HepG2 (cell line): ENCODE measurements around the gene ART4. TPM values are rescaled to one million over a fixed set of nuclear protein-coding genes. Genes with fewer than 3 reads are reported as not detected.

ENCODE experiments used
- ATAC-seq: fragments of 200-7000 bp; cut with Tn5 transposase; 3 replicates; pipeline ENCODE4 v1.9.1; 2020; ENCODE audit warnings: mild to moderate bottlenecking, moderate library complexity
- BruUV-seq: library from RNA; stranded (reverse); fragments of 400-500 nt; replicated peaks from 2 replicates; lab custom pipeline; 2021; lab: Mats Ljungman, UMichigan
- CTCF ChIA-PET: fragments of 300-600 bp; formaldehyde crosslinking; extraction: SDS; loops from one replicate; lab custom pipeline; 2021; ENCODE audit warnings: low total read pairs, inconsistent platforms, low intra/inter-chr PET ratio; lab: Yijun Ruan, JAX
- POLR2A ChIA-PET: fragments of 350-600 bp; sonication (Branson Sonifier 250); formaldehyde crosslinking; loops from one replicate; lab custom pipeline; 2020; ENCODE audit warnings: antibody characterized with exemption, inconsistent platforms; lab: Yijun Ruan, JAX
- DNase-seq: peaks from one replicate; pipeline ENCODE4 v3.0.0-alpha.2; 2015; ENCODE audit warnings: low spot score
- FAIRE-seq: peaks from 3 replicates; lab custom pipeline; 2011; peaks lifted over from hg19 to GRCh38; lab: Jason Lieb, UNC
- H2AFZ ChIP-seq: one replicate; pipeline ENCODE4 v1.6.1; 2011; ENCODE audit warnings: low read length, inconsistent platforms
- H3K27ac ChIP-seq: fragments of 300-600 bp; 3 replicates; pipeline ENCODE4 v1.8.0; 2011; ENCODE audit warnings: mixed run types, mild to moderate bottlenecking, mixed read lengths, low read length, inconsistent platforms; ENCODE audit not compliant: insufficient read depth; ENCODE audit errors: extremely low read length
- H3K27me3 ChIP-seq, 2 experiments: fragments of 200-600 bp in 1 of 2; 2 replicates in 1 of 2; 3 replicates in 1 of 2; pipeline versions ENCODE4 v1.6.0 to v1.8.0; 2011; ENCODE audit warnings: low read length in 2 of 2, mild to moderate bottlenecking in 2 of 2, moderate library complexity in 2 of 2, inconsistent platforms in 1 of 2; ENCODE audit not compliant: insufficient read depth in 2 of 2, control insufficient read depth in 1 of 2
- H3K36me3 ChIP-seq, 2 experiments: fragments of 200-600 bp in 1 of 2; replicated peaks in 1 of 2; 2 replicates in 1 of 2; 3 replicates in 1 of 2; pipeline versions ENCODE4 v1.5.1 to v1.8.0; 2011; ENCODE audit warnings: low read length in 2 of 2, inconsistent platforms in 1 of 2; ENCODE audit not compliant: insufficient read depth in 2 of 2, control insufficient read depth in 1 of 2
- H3K4me1 ChIP-seq: 2 replicates; pipeline ENCODE4 v1.5.1; 2012; ENCODE audit warnings: low read length, inconsistent platforms; ENCODE audit not compliant: insufficient read depth
- H3K4me2 ChIP-seq: 2 replicates; pipeline ENCODE4 v1.6.0; 2011; ENCODE audit warnings: low read depth, low read length, inconsistent platforms
- H3K4me3 ChIP-seq, 3 experiments: fragments of 200-600 bp in 1 of 3; sonication (generic), shearing (Covaris generic) in 1 of 3; replicated peaks in 1 of 3; 2 replicates each; pipeline ENCODE4 v1.5.1; 2011 to 2016; ENCODE audit warnings: low read length in 3 of 3, inconsistent platforms in 2 of 3, low read depth in 2 of 3, mild to moderate bottlenecking in 2 of 3, control low read depth in 1 of 3, mixed read lengths in 1 of 3; ENCODE audit not compliant: insufficient read depth in 1 of 3
- H3K79me2 ChIP-seq: one replicate; pipeline ENCODE4 v1.6.1; 2011; ENCODE audit warnings: low read length, inconsistent platforms; ENCODE audit not compliant: insufficient read depth
- H3K9ac ChIP-seq: 2 replicates; pipeline ENCODE4 v1.6.0; 2011; ENCODE audit warnings: mild to moderate bottlenecking, low read depth, low read length, inconsistent platforms; ENCODE audit not compliant: insufficient read depth
- H3K9me3 ChIP-seq: 2 replicates; pipeline ENCODE4 v1.5.1; 2012; ENCODE audit warnings: mild to moderate bottlenecking, low read length
- H4K20me1 ChIP-seq: 2 replicates; pipeline ENCODE4 v1.6.0; 2011; ENCODE audit warnings: inconsistent platforms, mild to moderate bottlenecking, low read length, moderate library complexity; ENCODE audit not compliant: insufficient read depth
- CTCF ChIP-seq: sonication (generic); formaldehyde crosslinking; IDR thresholded peaks from 2 replicates; pipeline ENCODE4 v1.5.0; 2020; ENCODE audit warnings: mild to moderate bottlenecking, missing genetic modification reagents, moderate library complexity
- ESRRA ChIP-seq: sonication (generic); formaldehyde crosslinking; IDR thresholded peaks from 2 replicates; pipeline ENCODE4 v1.5.1; 2020; ENCODE audit warnings: mild to moderate bottlenecking, low read depth, missing genetic modification reagents
- SMC3 ChIP-seq: IDR thresholded peaks from 2 replicates; pipeline ENCODE4 v1.6.1; 2011; ENCODE audit warnings: low read length, improper control_type of control experiment
- STAG1 ChIP-seq: sonication (generic); formaldehyde crosslinking; IDR thresholded peaks from 2 replicates; pipeline ENCODE4 v1.4.0; 2020; ENCODE audit warnings: missing genetic modification reagents
- STAT6 ChIP-seq: sonication (generic); formaldehyde crosslinking; IDR thresholded peaks from 2 replicates; pipeline ENCODE4 v1.4.0; 2020; ENCODE audit warnings: missing genetic modification reagents, mild to moderate bottlenecking, borderline replicate concordance
- U2AF2 ChIP-seq: fragments of 200-400 bp; formaldehyde crosslinking; IDR thresholded peaks from 2 replicates; pipeline ENCODE4 v1.6.1; 2017; ENCODE audit warnings: low read depth, mild to moderate bottlenecking, low read length
- ZHX1 ChIP-seq: sonication (generic); formaldehyde crosslinking; IDR thresholded peaks from 2 replicates; pipeline ENCODE4 v1.8.1; 2022; ENCODE audit warnings: low read depth, mild to moderate bottlenecking, missing genetic modification reagents
- ZKSCAN8 ChIP-seq: IDR thresholded peaks from 2 replicates; pipeline ENCODE4 v1.6.1; 2016; ENCODE audit warnings: borderline replicate concordance, missing genetic modification reagents, missing compliant biosample characterization
- ZNF180 ChIP-seq: sonication (generic); formaldehyde crosslinking; IDR thresholded peaks from 2 replicates; pipeline ENCODE4 v1.4.0; 2020; ENCODE audit warnings: low read depth, missing genetic modification reagents, borderline replicate concordance
- WGBS: methylation state at CpG from one replicate; pipeline ENCODE4 v1.1.6; 2017; ENCODE audit warnings: low lambda C conversion rate; 5-methylcytosine and 5-hydroxymethylcytosine counted together
- in situ Hi-C: cut with HindIII; loops from 2 replicates; pipeline ENCODE4 v1.10.0; 2017; ENCODE audit warnings: low pct_unique_long_range_greater_than_20kb; ENCODE audit not compliant: extremely low pct_ligation_motif_present
- intact Hi-C: fragments of 100-400 bp; cut with micrococcal nuclease; formaldehyde crosslinking; loops from one replicate; pipeline ENCODE4 v1.10.0; 2022; ENCODE audit not compliant: unreplicated experiment
- polyA plus RNA-seq, 8 experiments: library from polyadenylated mRNA; depleted of rRNA in 3 of 8; stranded (reverse) in 7 of 8; unstranded in 1 of 8; fragments of >200 nt; fragmentation: Illumina TruSeq in 4 of 8; extraction: Trizol in 4 of 8; gene quantifications; 2 replicates each; pipeline versions ENCODE4 v1.2.1 to v1.2.3, GENCODE V29; 2011 to 2016; ENCODE audit warnings: low read depth in 4 of 8, missing spikeins in 1 of 8, mixed read lengths in 1 of 8; ENCODE audit not compliant: insufficient read depth in 1 of 8
- total RNA-seq, 5 experiments: library from RNA; depleted of rRNA; stranded (reverse); fragments of >200 nt; fragmentation: Illumina TruSeq; extraction: Trizol; gene quantifications; 2 replicates each; pipeline ENCODE4 v1.2.3, GENCODE V29; 2016; ENCODE audit warnings: low read depth in 1 of 5

ART4 gene
- total and polyA plus RNA-seq, 2 of the 13 experiments (the other 11 are each of a cell fraction or from before 2014, with no cell fraction given): 17.6 to 20.3 TPM

GRCh38 chr12:14892726-14893505 lies 49.6 kb upstream of the ART4 start:
- Histone ChIP-seq H3K4me1 (no peaks in the 10 kb centered on the region), H3K9ac (no peak overlapping the region), H3K9me3 (no peaks in the 10 kb centered on the region), H4K20me1 (no peaks in the 10 kb centered on the region), H3K4me2 (no peak overlapping the region), H2AFZ (no peak overlapping the region), H3K36me3 (no peaks in the 10 kb centered on the region), H3K79me2 (no peaks in the 10 kb centered on the region), H3K27ac (no peak overlapping the region), H3K27me3 (no peaks in the 10 kb centered on the region), H3K4me3 (no peak overlapping the region)
- 26% methylated on average over 7 of the region's 7 CpGs for WGBS
- in situ Hi-C loops (no loop called here), intact Hi-C loops (loop anchor here (2.0 kb wide), 1 partner anchor 48 kb away; no protein-coding TSS in a partner anchor)
- TF ChIP-seq STAG1 (CRISPR knock-in tag) (peak; percentile 49), CTCF (CRISPR knock-in tag) (peak; percentile 49), U2AF2 (no peak), SMC3 (peak; percentile 12; the same call in 1 of the 2 replicates), ZKSCAN8 (no peak), ESRRA (CRISPR knock-in tag) (no peak), STAT6 (CRISPR knock-in tag) (no peak), ZNF180 (CRISPR knock-in tag) (no peak), ZHX1 (CRISPR knock-in tag) (no peak)
- POLR2A ChIA-PET: no interaction called here
- ATAC-seq (peak; percentile 81), FAIRE-seq (peak; percentile 46), DNase-seq (peak; percentile 5)
- CTCF ChIA-PET: no interaction called here
- BruUV-seq: no TSS peak
